Skeletal muscle satellite cell (primary cell): ENCODE data around the gene LGR4.

Source experiments
- H3K27me3 ChIP-seq: 2 replicates; pipeline ENCODE4 v1.7.0; 2013; ENCODE audit warnings: low read length; ENCODE audit not compliant: control insufficient read depth, insufficient read depth
- H3K36me3 ChIP-seq: 2 replicates; pipeline ENCODE4 v1.7.0; 2013; ENCODE audit warnings: mild to moderate bottlenecking, control low read depth, low read length; ENCODE audit not compliant: insufficient read depth
- H3K4me1 ChIP-seq: 2 replicates; pipeline ENCODE4 v1.7.0; 2013; ENCODE audit warnings: low read length; ENCODE audit not compliant: control insufficient read depth, insufficient read depth
- H3K4me2 ChIP-seq: 2 replicates; pipeline ENCODE4 v1.7.0; 2013; ENCODE audit warnings: mild to moderate bottlenecking, low read length
- H3K4me3 ChIP-seq: 2 replicates; pipeline ENCODE4 v1.7.0; 2013; ENCODE audit warnings: low read length
- H3K9ac ChIP-seq: 2 replicates; pipeline ENCODE4 v1.7.0; 2013; ENCODE audit warnings: mild to moderate bottlenecking, low read depth, low read length, moderate library complexity
- H3K9me3 ChIP-seq: replicated peaks from 2 replicates; pipeline ENCODE4 v1.7.0; 2013; ENCODE audit warnings: mild to moderate bottlenecking, control low read depth, low read length

LGR4 gene

DNA sequence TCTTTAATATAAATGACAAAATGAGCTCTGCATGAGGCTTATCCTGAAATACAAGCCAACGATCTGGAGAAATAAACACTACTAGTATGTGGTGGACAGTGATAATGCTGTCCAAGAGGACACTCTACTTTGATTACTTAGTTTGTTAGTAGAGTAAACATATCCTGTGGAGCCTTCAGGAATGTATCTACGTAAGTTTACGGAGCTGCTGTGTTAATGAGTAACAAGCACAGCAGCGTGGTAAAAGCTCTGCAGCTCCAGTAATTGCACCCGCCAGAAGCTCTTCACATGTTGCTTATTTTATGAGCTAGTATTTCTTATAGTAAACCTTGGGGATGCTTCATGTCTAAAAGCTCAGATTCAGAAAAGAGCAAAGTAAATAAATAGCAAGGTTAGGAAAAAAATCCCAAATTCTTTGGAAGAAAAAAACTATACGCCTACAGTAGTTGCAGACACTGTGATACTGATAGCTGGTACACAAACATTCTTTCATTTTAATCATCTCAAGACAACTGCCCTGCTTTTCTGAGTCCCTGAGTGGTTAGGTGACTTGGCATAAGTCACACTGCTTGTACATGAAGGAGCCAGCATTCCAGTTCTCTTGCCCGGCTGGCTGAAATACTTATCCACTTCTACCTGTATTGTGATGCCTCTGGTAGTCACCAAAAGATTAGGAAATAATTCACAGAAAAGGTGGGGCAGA, 76.9 kb downstream of the LGR4 start:
- no peaks in the 10 kb centered on the region for H3K27me3 ChIP-seq
- H3K4me1 ChIP-seq, result peaks cover 23% of the 10 kb centered on the region
- H3K9me3 ChIP-seq, result no peaks in the 10 kb centered on the region
- H3K4me3 ChIP-seq, result no peak overlapping the region
- H3K4me2 ChIP-seq, result no peak overlapping the region
- no peak overlapping the region for H3K9ac ChIP-seq
- no peaks in the 10 kb centered on the region for H3K36me3 ChIP-seq

DNA sequence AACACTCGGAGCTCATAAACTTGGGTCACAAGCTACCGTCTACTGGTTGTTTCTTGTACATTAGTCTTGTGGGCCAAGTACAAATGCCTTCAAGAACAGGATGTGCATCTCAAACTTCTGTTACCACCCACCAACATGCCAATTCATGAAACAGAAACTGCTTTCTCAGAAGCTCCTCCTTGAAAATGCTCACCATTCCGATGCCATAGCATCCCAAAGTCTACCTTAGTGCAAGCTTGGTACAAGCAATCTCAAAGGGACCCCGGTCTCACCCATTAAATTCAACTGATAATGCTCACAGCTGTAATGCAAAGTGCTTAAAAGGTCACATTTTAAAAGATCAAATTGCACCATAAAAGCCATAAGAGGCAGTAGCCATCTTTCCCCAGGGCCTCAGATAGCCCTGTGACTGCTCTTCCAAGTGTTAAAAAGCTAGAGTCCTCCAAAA, 77.8 kb downstream of the LGR4 start:
- Histone ChIP-seq H3K36me3 (no peaks in the 10 kb centered on the region), H3K4me1 (peaks cover 27% of the 10 kb centered on the region), H3K4me2 (no peak overlapping the region), H3K4me3 (no peak overlapping the region), H3K9me3 (no peaks in the 10 kb centered on the region), H3K9ac (no peak overlapping the region), H3K27me3 (no peaks in the 10 kb centered on the region)

DNA sequence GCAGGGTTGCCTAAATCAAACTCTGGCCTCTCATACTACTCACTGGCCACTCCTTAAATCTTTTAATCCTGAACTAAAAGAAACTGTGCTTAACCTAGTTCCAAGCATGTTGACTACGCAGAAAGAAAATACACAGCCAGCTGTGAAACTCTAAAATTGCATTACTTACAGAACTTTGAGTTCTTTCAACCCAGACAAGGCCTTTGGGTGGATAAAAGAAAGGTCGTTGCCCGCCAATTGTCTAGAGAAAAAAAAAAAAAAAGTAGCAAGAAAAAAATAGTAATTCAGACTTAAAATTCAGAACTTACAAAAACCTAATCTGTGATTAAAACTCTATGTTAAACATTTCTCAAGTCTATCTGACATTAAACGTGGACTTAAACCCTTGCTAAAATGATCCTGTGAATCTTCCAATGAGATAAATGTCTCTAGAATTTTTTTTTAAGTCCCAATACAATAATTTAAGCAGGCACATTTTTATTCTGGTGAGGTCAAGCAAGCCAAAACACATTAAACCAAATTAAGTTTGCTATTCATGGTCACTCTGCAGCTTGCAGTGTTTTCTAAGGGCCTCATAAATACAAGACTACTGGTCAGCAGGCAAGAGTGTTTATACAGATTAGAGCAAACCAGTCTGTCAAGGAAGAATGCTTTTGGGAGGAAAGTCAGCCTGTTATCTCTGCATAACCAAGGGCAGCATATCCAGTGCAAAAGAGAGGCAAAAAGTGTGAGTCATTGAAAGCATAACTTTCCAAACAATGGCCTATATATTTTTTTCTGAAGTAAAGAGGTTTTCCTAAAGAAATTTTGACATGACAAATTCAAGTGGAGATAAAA, 80.1 kb downstream of the LGR4 start:
- no peaks in the 10 kb centered on the region for H3K27me3 ChIP-seq
- H3K9ac ChIP-seq, result no peak overlapping the region
- H3K36me3 ChIP-seq, result no peaks in the 10 kb centered on the region
- no peak overlapping the region for H3K4me3 ChIP-seq
- H3K4me2 ChIP-seq, result peak overlapping the region; percentile 4
- H3K9me3 ChIP-seq, result no peaks in the 10 kb centered on the region
- peaks cover 27% of the 10 kb centered on the region for H3K4me1 ChIP-seq

DNA sequence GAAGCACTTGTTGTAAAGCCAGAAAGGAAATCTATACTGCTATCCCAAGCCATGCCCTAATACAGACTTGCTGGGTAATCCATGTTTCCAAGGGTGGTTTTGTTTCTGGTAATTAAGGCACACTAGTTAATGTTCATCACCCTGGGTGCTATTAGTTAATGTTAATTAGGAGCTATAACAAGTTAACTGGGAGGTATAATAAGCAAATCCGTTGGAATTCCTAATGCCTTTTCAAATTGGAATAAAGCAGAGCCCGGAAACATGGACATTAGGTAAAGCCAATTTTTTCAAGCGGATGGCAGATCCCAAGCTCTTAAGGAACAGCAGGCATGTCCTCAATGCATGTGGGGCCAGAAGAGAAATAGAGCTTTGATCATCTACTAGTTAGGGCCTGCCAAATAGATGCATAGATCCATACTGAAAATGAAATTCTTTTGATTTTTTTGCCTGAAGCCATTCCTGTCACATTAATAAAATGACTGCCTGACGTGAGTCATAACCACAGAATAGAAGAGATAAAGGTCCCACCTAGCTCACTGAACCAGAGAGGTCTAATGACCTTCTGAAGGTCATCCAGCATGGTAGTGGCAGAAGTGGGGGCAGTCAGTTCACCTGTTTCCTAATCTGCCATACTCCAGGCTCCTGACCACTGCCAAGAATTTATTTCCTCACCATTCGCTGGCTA, 81.1 kb downstream of the LGR4 start:
- no peaks in the 10 kb centered on the region for H3K27me3 ChIP-seq
- H3K4me3 ChIP-seq, result no peak overlapping the region
- peaks cover 29% of the 10 kb centered on the region for H3K4me1 ChIP-seq
- H3K9ac ChIP-seq, result no peak overlapping the region
- H3K9me3 ChIP-seq, result no peaks in the 10 kb centered on the region
- H3K4me2 ChIP-seq, result no peak overlapping the region
- no peaks in the 10 kb centered on the region for H3K36me3 ChIP-seq

DNA sequence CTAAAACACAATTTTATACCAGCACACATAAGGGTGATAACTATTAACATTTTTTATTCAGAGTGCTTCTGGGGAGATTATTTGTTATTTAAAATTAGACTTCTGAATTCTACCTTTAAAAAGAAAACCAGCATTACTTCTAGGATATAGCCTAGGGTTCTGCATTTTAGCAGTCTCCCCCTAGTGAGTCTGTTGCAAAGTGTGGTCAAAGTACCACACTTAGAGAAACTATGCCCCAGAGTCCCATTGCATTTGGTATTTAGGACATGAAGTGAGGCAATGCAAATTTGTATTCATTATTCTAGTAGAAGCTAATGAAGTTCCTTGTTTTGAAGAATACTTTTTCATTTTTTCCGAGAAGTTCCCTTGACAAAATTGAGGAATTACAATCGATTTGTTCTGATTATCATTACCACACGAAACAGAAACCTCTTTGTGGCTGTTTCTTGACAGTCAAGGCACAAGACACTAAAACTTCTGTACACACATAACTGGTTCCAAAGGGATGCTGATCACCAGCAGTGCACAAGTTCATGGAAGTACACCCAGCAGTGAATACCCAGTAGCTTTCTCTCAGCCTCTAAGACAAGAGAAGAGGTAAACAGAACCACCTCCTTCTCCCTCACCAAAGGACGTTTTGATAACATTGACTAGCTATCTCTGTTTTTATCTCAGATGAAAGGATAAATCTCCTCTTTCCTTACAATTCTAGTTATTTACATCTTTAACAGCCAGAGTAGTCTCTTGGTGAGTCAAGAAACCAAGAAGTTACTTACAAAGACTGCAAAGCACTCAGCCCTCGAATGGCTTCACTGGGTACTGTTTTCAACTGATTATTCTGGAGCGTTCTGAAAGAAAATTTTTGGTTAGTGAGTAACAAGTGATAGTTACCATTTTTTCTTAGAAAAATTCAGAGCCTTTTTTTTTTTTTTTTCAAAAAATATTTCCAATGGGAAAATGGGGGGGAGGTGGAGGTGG, 82.0 kb downstream of the LGR4 start:
- no peak overlapping the region for H3K9ac ChIP-seq
- H3K36me3 ChIP-seq, result no peaks in the 10 kb centered on the region
- no peak overlapping the region for H3K4me2 ChIP-seq
- no peak overlapping the region for H3K4me3 ChIP-seq
- no peaks in the 10 kb centered on the region for H3K9me3 ChIP-seq
- peaks cover 38% of the 10 kb centered on the region for H3K4me1 ChIP-seq
- no peaks in the 10 kb centered on the region for H3K27me3 ChIP-seq

DNA sequence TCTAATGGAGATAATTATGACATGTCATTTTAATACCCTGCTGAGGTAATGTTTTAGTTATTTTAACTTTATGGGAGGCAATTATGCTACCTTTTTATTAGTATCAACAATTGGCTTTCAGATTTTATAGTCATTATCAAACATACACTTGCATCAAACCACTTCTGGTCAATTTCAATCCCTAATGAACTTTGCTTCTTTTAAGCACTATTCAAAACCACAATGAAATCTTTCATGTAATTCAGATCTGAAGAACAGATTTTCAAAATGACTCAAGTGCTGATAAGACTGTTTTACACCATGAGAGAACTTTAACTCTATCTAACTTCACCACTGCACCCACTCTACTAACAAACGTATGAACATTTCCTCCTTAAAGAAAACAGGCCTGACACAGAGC, 83.7 kb downstream of the LGR4 start:
- H3K9ac ChIP-seq, result no peak overlapping the region
- no peaks in the 10 kb centered on the region for H3K36me3 ChIP-seq
- H3K4me3 ChIP-seq, result no peak overlapping the region
- H3K9me3 ChIP-seq, result no peaks in the 10 kb centered on the region
- H3K4me1 ChIP-seq, result peaks cover 52% of the 10 kb centered on the region
- H3K4me2 ChIP-seq, result no peak overlapping the region
- H3K27me3 ChIP-seq, result no peaks in the 10 kb centered on the region

DNA sequence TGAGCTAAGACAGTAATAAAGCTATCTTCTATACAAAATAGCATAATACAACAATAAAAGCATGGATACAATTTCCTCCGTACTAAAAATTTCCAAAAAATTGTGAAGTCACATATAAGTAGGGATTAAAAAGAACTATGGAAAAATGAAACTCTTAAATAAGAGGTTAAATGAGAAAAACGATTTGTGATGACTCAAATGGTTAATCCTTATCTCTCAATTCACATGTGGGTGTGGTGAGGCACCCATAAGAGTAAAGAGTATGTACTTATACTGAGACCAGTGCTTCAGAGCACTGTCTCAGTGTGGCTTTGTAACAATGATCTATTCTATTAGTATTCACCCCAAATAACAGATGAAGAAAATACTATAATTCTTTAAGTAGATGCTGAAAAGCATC, 84.6 kb downstream of the LGR4 start:
- H3K36me3 ChIP-seq, result no peaks in the 10 kb centered on the region
- H3K4me3 ChIP-seq, result no peak overlapping the region
- H3K9ac ChIP-seq, result no peak overlapping the region

DNA sequence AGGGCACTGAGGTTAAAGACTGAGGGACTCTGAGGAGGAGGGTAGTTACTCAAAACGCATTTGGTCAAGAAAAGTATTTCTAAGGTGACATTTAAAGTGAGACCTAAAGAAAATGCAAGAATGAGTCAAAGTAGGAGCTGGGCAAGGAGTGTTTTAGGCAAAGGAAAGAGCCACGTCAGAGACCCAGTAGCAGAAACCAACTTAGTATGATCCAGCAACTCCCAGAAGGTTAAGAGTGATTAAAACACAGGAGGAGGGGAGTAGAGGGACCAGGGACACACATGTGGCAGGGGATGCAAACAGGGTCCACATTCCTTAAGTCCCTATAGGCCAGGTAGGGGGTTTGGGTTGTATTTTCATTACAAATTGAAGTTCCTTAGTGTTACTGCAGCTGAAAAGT, 85.2 kb downstream of the LGR4 start:
- Histone ChIP-seq H3K4me2 (no peak overlapping the region), H3K9me3 (no peaks in the 10 kb centered on the region), H3K4me1 (peaks cover 44% of the 10 kb centered on the region), H3K27me3 (no peaks in the 10 kb centered on the region), H3K4me3 (no peak overlapping the region), H3K9ac (no peak overlapping the region), H3K36me3 (no peaks in the 10 kb centered on the region)

More for the DNA sequence above, 84.6 kb downstream of the LGR4 start:
- Histone ChIP-seq H3K9me3 (no peaks in the 10 kb centered on the region), H3K4me1 (peaks cover 50% of the 10 kb centered on the region), H3K4me2 (no peak overlapping the region), H3K27me3 (no peaks in the 10 kb centered on the region)

DNA sequence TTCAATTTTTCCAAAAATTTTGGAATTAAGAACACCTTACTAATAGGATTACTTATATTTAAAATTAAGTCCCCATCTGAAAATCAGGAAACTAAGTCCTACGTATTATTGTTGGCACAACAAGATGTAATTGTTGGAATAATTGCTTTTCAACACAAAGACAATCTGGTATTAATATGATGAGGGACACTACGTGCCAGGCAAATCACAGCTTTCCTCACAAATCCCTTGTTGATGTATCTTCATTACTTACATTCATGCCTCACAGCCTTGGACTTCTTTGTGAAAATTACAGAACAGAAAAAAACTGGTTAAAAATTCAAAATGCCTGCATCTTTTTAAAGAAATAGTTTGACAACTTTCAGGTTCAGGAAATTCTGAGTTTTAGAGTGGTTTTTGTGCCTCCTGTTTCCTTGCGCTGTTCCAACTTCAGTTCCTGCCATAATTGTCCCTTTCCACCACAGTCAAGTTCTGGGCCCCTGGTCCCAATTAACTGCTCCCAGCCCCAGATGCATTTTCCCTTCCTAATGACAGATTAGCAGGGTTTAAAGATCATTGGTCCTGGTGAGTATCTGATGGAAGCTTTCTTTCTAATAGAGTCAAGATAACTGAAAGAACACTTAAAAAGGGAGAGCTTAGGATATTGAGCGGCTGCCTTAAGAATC, 86.3 kb downstream of the LGR4 start:
- H3K4me3 ChIP-seq, result no peak overlapping the region
- no peak overlapping the region for H3K9ac ChIP-seq
- no peaks in the 10 kb centered on the region for H3K9me3 ChIP-seq
- H3K36me3 ChIP-seq, result no peaks in the 10 kb centered on the region
- peaks cover 34% of the 10 kb centered on the region for H3K4me1 ChIP-seq
- no peaks in the 10 kb centered on the region for H3K27me3 ChIP-seq
- H3K4me2 ChIP-seq, result no peak overlapping the region

DNA sequence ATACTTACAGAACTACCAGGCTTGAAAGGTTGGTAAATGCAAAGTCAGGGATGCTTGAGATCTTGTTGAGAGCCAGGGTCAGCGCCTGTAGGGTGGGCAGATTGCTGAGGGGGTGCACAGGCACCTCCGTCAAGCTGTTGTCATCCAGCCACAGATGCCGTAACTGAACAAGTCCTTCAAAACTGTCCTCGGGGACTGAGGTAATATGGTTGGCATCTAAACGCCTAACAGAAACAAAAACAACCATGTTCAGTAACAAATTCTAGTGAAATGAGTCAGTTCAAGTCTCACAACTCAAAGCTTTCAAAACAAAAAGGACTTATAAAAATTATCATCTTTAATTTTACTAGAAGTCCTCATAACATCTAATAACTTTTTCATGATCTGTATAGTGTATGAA, 87.3 kb downstream of the LGR4 start:
- no peaks in the 10 kb centered on the region for H3K9me3 ChIP-seq
- no peaks in the 10 kb centered on the region for H3K27me3 ChIP-seq
- peak overlapping the region; percentile 16 for H3K9ac ChIP-seq
- H3K4me3 ChIP-seq, result peak overlapping the region; percentile 59
- peaks cover 25% of the 10 kb centered on the region for H3K4me1 ChIP-seq
- peak overlapping the region; percentile 78 for H3K4me2 ChIP-seq
- no peaks in the 10 kb centered on the region for H3K36me3 ChIP-seq
